OCI-M2 (cell line): ENCODE data around the gene PCDH12.

Experiments used
- DNase-seq: peaks from one replicate; lab custom pipeline; 2025; ENCODE audit not compliant: unreplicated experiment; lab: John Stamatoyannopoulos, UW

Gene PCDH12

DNA sequence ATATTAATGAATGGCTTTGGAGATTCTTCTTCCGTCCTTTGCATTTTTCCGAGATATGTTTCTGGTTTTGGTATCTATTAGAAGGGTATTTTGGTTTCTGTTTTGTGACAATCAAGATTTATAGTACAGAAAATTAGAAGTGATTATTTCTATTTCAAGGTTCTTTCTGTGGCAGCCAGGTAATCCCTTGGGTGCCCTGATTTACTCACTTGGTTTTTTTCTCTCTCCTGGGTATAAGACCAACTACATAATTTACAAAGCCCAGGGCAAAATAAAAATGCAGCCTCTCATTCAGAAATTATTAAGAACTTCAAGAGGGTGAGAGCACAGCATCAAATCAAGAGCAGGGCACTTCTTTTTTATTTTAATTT is 8.9 kb upstream of the PCDH12 start:
- DNase-seq = no peak

DNA sequence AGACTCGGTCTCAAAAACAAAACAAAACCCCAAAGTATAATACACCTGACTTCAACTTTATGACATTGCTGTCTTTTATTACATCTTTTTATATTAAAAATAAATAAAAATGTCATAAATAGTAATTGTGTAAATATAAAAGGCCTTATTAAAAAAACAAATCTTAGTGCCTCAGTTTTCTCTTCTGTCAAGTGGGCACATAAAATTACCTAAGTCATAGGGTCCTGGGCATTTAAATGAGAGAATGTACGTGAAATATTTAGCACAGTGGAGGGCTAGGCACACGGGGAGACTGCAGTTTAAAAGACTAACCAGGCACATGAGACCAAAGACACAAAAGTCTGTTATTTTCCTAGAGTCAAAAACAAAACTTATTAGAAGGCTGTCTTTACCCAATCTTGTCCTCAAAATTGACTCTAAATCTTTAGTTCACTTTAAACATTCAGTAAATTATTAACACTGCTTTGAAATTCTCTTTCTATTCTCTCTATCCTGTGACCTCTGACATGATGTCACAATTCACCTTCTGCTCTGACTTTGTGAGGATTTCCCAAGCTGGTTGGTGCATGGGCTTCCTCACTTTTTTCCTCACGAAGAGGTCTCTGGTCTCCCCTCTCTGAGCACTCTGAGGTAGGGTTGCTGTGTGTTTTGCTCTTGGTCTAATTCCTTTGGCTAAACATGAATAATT is 8.4 kb upstream of the PCDH12 start:
- no peak for DNase-seq

DNA sequence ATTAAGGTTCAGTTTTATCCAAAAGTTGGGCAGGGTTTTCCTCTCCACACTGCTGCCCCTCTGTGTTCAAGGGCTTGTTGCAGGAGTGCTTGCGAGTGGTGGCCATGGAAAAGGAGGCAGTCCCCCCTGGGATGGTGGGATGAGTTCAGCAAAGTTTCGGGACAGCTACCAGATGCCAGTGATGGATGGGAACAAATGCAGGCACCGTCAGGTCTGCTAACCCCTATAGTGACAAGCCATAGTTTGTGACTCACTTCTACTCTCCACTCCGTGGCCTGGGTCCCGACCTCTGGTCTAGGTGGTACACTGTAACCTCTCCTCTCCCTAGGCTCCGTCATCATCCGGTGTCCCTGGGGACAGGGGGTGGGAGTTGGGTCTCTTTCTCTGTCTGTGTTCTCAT is 7.1 kb upstream of the PCDH12 start:
- DNase-seq = no peak

DNA sequence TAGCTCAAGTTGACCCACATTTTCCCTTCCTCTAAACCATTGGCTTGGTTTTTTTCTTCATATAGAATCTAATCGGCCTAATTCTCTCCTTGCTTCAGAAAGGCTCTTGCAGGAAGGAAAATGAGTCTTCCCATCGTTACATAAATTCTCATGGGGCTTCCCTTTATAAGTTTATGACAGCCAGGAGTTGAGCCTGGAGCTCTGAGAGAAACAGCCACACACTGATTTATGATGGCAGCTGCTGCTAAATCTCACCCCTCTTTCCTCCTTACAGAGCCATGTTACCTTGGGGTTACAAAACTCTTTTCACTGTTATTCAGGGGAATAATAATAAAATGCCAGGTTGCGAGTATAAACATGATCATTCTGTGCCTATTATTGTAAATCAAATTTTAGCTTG is 5.7 kb upstream of the PCDH12 start:
- no peak for DNase-seq

DNA sequence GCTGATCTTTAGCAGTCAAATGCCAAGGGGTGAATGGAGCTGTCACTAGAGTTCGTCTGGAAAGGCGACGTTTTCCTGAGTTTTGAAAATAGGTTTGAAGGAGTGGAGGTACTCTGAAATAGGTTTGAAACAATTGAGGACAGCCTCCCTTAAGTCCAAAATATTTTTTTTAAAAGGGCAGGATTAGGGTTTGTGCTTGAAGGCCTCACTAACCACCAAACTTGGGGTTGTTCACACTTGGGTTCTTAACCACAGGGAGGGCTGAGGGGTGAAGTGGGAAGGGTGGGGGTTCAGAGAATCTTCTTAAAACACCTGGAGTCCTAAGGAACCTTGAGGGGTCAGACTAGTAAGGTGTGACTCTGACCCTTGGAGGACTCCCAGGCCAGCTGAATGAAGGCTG is 3.5 kb upstream of the PCDH12 start:
- DNase-seq = no peak

DNA sequence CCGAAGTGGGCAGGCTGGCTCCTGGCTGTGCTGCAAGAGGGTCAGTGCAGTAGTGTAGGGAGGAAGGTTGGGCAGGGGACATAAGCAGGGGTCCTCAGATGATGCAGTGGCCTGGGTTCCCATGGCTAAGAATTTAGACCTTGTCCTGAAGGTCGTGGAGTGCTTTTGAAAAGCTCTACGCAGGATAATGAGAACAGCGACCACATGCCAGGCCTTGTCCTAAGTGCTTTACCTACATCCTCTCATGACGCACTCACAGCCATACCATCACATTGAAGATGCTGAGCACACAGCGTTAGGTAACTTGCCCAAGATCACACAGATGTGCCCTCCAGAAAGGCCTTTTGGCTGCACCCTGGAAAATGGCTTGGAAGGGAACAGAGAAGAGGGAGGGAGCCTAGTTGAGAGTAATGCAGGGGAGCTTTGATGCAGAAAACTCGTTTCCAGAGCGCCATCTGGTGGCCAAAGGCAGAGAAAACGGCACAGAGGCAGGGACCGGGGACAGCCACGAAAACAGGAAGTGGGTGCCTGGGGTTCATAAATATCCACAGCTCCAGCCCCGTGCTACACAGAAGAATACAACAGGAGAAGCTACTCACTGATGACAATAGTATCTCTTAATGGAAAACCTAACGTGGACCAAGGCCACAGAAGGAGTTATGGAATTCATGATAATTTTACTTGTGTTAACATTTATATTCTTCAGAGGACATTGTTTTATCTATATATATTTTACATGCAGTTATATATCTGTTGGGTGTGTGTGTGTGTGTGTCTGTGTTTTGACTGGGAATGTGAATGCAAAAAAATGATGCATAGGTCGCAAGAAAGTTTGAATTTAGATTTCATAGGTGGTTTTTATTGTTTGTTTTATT is 2.7 kb upstream of the PCDH12 start:
- DNase-seq = peak; percentile 7

DNA sequence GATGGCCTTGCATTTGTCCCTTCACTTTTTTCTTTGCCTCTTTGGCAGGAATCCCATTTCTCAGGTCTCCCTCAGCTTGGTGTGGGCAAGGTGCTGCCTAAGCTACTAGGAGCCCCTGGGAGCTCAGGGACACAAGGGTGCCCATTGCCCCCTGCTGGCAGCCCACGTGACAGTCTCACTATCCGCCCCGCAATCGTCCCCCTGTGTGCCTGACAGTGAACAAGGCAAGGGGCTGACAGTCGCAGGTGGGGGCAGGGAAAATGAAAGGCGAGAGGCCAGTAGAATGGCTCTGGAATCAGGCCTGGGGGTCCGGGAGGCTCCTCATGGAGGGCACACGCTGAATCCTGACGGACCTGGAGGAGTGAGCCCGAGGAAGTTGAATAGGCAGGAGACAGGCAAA is 2.0 kb upstream of the PCDH12 start:
- DNase-seq = no peak

DNA sequence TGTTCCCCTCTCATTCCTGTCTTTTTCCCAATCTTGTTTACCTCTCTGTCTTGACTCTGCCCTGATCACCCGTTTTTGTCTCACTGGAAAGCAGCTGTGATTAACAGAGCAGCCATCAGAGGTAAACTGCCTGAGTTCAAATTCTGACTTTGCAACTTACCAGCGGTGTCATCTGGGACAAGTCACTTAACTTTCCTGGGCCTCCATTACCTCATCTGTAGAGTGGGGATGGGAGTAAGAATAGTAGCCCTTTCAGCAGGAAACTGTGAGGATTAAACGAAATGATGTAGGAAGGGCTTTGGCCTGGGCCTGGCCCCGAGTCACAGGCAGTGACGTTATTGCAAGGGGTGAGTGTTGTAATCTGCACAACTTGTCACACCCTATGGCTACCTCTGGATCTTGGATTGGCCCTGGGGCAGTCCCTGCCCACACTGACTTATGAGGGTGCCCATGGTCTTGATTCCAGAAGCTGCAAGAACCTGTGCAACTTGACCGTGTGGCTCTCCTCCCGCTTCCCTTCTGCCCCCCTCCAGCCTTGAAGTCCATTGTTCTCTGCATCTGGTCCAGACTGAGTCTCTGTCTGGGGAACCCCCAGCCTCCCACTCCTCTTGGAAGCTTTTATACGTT is 657 bp upstream of the PCDH12 start:
- DNase-seq = no peak

DNA sequence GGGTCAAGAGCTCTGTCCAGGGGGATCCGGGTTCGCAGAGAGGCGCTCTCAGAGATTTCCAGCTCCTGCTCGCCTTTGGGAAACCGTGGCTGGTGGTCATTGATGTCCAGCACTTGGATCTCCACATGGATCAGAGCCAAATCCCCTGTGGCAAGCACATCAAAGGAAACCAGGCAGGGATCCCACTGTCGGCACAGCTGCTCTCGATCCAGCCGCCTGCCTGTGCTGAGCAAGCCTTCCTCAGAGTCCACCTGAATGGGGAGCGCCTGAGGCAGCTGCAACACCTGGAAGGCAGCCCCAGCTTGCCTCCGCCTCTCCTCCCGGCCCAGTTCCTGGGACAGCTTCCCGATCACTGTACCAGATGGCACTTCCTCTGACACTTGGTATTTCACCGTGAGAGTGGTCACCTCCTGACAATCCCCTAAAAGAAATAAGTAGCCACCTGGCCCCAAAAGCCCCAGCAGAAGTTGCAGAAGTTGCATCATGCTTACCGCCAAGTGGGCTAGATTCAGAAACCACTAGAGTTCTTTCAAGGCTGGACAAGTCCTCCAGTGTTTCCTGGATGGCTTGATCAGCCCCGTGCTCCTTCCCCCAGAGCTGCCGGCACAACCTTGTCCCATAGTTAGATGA is 520 bp downstream of the PCDH12 start:
- DNase-seq = no peak

DNA sequence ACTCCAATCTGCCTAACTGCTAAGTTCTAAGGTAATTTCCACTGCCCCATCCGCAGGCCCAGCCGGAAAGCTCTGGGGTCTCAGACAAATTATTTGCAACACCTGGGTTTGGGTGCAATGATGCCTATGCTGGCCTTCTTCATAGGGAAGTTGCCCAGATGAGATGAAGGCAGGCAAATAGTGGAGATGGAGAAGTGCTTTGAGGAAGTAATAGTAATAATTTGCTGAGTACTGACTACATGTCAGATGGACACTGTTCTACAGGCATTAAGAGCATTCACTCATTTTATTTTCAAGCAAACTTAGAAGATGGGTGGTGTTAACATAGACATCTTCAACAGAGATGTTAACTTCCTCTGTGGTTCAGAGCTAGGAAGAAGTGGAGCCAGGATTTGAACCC is 3.8 kb downstream of the PCDH12 start:
- no peak for DNase-seq

DNA sequence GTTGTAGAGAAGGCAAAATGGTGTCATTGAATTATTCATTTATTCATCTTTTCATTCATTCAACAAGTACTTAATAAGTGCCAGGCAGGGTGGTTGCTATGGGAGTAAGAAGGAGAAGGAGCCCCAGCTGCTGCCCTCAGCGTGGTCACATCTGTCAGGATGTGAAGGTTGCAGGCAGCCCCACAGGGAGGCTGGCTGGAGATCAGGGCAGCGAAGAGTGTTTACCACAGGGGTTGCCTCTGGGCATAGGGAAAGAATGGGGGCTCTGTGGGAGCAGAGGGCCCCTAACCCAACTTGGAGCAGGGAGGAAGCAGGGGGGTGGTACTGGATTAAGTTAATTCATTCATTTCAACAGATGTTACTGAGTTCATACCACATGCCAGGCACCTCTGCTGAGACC is 6.0 kb downstream of the PCDH12 start:
- DNase-seq = no peak

DNA sequence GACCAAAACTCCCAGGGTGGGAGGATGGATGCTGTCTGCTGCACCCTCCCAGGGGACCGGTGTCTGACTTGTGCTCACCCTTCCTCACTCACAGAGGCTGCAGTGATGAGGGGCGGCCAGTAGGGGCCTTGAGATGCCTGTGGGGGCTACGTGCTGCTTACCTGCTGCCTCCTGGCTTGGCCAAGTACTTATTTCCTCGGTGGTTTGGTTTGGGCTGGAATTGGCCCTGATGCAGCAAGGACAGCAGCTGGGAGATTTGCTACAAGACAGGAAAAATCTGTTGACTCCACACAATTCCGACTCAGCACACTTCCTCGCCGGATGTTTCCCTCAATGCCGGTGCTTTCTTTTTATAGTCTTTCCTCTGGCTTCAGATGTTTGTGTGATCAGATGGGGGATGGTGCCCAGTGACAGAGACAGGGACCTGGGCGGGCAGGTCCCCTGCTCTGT is 6.6 kb downstream of the PCDH12 start:
- no peak for DNase-seq

DNA sequence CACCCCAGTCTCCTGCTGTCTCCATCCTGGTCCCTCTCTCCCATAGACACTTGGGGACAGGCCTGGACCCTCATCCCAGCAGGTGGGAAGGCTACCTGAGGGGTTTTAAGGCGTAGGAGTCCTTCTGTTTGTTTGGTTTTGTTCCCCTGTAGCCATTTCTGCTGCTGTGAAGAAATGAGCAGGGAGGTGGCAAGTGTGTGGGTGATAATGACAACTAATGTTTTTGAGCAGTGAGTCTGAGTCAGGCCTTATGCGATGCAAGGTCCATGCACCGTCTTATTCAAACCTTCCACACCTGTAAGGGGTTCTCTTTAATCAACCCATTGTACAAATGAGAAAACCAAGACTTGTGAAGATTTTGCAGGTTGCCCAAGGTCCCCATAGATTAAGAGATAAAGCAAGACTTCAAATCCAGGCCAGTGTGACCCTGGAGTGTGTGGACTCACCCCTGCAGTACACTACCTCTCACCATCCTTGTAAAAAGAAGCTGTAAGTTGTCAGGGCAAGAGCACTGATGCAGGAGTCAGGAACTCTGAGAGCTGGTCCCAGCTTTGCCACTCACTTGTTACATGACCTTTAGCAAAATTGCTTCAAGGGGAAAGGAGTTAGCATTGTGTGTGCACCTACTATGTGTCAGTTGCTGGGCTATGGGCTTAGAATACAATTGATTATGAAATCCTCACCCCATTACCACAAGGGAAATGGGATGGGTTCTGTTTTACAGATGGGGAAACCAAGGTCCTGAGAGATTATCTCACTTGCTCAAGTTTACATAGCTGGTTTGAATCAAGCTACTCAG is 7.6 kb downstream of the PCDH12 start:
- no peak for DNase-seq

DNA sequence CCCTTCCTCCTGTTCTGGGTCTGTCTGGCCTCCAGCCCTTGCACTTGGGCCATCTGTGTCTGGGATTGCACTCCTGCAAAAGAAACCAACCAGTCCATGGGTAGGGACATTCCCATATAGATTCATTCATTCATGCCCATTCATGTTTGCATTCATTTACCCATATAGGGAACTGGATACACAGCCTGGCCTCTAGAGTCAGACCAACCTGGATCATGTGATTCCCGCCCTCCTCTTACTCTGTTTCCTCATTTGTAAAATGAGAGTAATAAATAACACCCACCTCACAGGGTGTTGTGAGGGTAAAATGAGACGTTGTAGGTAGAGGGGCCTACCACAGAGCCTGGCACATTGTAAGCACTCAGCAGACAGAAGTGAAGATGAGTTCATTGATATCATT is 8.5 kb downstream of the PCDH12 start:
- DNase-seq = no peak

DNA sequence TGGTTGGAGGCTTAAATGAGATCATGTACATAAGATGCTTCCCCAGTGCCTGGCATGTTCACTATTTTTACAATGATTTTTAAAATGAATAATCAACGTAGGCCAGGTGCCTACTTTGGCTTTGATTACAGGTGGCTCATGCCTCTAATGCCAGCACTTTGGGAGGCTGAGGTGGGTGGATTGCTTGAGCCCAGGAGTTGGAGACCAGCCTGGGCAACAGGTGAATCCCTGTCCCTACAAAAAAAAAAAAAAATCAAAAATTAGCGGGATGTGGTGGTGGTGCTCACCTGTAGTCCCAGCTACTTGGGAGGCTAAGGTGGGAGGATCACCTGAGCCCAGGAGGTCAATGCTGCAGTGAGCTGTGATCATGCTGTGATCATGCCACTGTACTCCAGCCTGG is 9.2 kb downstream of the PCDH12 start:
- DNase-seq = no peak

DNA sequence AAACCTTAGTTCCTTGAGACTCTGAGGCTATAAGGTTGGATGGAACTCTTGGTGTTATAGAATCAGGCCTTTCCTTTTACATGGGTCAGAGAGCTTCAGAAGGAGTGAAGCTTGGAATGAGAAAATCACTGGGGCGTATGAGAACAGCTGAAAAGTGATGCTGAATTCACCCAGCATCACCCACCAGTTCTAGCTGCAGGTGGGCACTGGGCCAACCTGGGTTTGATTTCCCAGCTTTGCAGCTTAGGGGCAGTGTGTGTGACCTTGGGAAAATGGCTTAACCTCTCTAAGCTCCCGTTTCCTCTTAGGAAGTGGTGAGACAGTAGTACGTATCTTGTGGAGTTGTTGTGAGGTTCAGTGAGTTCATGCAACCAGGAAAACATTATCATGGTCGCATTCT is 10.7 kb downstream of the PCDH12 start:
- DNase-seq = no peak

DNA sequence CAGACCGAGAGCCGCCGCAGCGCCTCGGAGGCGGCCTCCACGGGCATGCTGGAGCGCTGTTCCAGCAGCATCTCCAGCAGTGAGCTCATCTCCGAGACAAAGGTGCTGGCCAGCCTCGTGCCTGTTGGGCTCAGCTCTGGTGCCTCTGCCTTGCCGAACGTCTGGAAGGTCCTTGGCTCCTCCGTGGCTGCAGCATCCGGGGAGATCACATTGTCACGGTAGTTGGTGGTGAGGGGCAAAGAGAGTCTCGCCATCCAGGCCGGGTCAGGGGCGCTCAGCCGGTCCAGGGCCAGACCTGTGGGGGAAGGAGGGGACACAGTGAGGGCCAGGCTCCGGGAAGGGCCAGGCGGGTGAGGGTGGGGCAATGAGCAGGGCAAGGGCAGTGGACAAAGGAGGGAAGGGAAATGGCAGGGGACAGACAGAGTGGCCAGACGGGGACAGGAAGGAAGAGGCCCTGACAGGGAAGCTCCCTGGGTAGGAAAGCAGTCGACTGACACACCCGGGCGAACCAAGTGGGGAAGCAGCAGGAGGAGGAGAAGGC is 12.4 kb downstream of the PCDH12 start:
- DNase-seq = no peak

DNA sequence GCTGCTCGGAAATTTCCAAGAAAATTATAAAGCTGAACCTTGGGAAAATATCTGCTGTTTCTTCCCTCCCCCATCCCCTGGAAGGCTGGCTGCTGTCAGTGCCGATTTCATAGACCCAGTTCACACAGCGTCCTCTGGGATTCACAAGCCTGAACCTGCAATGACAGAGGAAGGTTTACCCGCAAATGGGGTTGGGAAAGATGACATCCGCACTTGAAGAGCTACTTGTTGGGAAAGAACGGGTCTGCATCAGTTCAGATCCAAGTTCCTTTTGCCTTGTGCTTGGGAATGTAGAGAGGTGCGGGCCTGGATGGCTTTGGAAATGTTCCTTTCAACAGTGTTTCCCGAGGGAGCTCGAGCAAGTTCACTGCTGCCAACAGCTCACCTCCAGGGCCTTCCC is 13.9 kb downstream of the PCDH12 start:
- no peak for DNase-seq

DNA sequence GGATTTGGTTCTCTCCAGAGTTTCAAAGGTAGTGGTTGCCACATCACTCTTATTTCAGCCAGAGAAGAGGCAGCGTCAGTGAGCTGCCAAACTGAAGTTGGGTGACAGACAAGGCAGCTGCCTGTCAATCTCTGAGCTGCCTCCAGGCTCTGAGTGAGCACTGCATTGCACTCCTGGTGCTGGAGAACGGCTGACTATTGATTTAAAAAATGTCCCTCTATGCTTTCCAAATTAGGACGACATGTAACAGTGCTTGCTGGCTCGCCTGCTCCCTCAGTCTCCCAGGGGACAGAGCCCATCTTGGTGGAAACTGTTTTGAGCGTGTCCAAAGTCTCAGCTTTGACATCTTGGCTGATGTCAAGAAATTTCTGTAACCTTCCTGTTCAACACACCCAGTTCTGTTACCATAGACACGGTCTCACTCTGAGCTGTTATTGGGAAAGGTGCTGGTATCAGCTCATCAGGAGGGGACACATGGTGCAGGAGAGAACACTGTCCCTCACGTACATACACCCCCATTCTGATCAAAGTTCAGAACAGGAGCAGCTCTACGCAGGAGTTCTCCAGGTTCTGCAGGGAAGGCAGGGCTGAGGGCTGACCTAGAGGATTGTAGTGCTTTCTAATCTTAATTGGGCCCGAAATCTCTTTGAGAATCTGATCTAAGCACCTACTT is 15.7 kb downstream of the PCDH12 start:
- DNase-seq = no peak

DNA sequence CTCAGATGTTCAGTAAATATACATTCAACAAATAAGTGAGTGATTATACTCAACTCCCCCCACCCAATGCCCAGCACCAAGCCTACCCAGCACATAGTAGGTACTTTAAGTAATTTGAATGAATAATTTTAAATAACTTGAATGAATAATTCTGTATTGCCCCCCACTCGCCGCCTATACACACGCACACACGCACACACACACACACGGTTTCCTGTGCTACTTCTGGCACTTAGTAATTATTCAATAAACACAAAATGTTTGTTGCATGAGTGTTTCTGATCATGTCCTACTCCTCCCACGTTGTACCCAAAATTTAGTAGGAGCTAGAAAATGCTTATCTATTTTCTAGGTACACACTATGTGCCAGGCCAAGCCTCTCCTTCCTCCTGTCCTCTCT is 16.2 kb downstream of the PCDH12 start:
- DNase-seq = no peak
